Panc1 (cell line): ENCODE measurements around the gene SORBS1.

Source experiments
- CTCF ChIP-seq: fragments of 450-650 bp; IDR thresholded peaks from 2 replicates; pipeline ENCODE4 v1.5.1; 2017; ENCODE audit warnings: mild to moderate bottlenecking
- POLR2AphosphoS5 ChIP-seq: IDR thresholded peaks from 2 replicates; pipeline ENCODE4 v1.6.1; 2012; ENCODE audit warnings: mild to moderate bottlenecking, low read depth, low read length, moderate library complexity

GRCh38 chr10:95405655-95406054 lies 155.5 kb downstream of the SORBS1 start:
- TF ChIP-seq CTCF (no peak), POLR2AphosphoS5 (no peak)
